Activated naive CD8-positive, alpha-beta T cell treated with anti-CD3 and anti-CD28 coated beads, Interleukin-2, amount 10 ng/mL, durations not matched to agents 7 days and 5 days (primary cell): ENCODE data around the gene SMARCB1. TPM values are rescaled to one million over a fixed set of nuclear protein-coding genes. Genes with fewer than 3 reads are reported as not detected.

Experiments
- ATAC-seq: fragments of 150-1000 bp; cut with Tn5 transposase; one replicate; pipeline ENCODE4 v1.10.0; 2021; ENCODE audit warnings: low read depth, moderate library complexity
- POLR2A ChIA-PET: fragments of 350-600 bp; sonication (Branson Sonifier 250); formaldehyde crosslinking; loops from one replicate; lab custom pipeline; 2021; ENCODE audit warnings: antibody characterized with exemption; lab: Charles Lee
- DNase-seq: peaks from one replicate; pipeline ENCODE4 v3.0.0; 2021
- H3K27ac Mint-ChIP-seq: one replicate; pipeline ENCODE4 v1.8.0; 2022; ENCODE audit warnings: mild to moderate bottlenecking, mixed read lengths
- H3K27me3 Mint-ChIP-seq: one replicate; pipeline ENCODE4 v1.8.0; 2022; ENCODE audit warnings: mild to moderate bottlenecking, moderate library complexity, mixed read lengths
- H3K36me3 Mint-ChIP-seq: one replicate; pipeline ENCODE4 v1.8.0; 2021; ENCODE audit warnings: mild to moderate bottlenecking, mixed read lengths
- H3K4me1 Mint-ChIP-seq: one replicate; pipeline ENCODE4 v1.8.0; 2021; ENCODE audit warnings: mixed read lengths
- H3K4me3 Mint-ChIP-seq: one replicate; pipeline ENCODE4 v1.8.0; 2022; ENCODE audit warnings: mild to moderate bottlenecking, moderate library complexity, mixed read lengths
- H3K9me3 Mint-ChIP-seq: one replicate; pipeline ENCODE4 v1.8.0; 2021; ENCODE audit warnings: mixed read lengths
- total RNA-seq, 2 experiments: library from RNA; stranded (reverse); gene quantifications; one replicate each; pipeline ENCODE4 v1.2.3, GENCODE V29; 2021

SMARCB1 gene
- total RNA-seq, 2 experiments from 2014 or later, result 81.2 to 82.8 TPM

DNA sequence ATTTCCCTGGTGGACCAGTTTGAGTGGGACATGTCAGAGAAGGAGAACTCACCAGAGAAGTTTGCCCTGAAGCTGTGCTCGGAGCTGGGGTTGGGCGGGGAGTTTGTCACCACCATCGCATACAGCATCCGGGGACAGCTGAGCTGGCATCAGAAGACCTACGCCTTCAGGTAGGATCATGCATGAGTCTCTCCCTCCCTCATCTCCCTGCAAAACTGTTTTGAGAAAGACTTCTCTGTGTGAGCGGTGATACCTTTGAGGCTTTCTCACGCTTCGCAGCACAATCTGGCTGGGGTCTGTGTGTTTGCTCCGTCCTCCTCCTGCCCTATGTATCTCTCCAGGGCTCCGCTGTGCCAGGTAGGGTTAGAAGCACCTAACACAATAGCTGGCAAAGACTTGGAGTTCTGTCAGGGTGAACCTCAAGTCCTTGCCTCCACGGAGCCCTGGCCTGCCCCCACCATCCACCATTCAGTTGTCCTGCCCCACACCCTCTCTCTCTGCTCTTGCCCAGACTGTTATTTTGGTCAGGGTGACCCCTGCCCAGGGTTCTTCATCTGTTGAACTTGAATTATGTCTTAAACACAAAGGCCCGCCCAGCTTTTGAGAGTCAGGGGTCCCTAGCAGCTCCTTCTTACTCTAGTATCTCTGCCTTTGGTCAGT lies 38.6 kb downstream of the SMARCB1 start:
- H3K4me1 Mint-ChIP-seq, result peaks cover 32% of the 10 kb centered on the region
- DNase-seq, result no peak
- no peaks in the 10 kb centered on the region for H3K9me3 Mint-ChIP-seq
- H3K36me3 Mint-ChIP-seq, result peaks cover 46% of the 10 kb centered on the region
- no peaks in the 10 kb centered on the region for H3K27me3 Mint-ChIP-seq
- POLR2A ChIA-PET, result interaction anchor here (0.6 kb wide), 1 partner anchor 39 kb away, joined by 3 read pairs; no protein-coding TSS in a partner anchor
- ATAC-seq, result no peak
- no peak overlapping the region for H3K4me3 Mint-ChIP-seq
- H3K27ac Mint-ChIP-seq, result peak overlapping the region; percentile 90

DNA sequence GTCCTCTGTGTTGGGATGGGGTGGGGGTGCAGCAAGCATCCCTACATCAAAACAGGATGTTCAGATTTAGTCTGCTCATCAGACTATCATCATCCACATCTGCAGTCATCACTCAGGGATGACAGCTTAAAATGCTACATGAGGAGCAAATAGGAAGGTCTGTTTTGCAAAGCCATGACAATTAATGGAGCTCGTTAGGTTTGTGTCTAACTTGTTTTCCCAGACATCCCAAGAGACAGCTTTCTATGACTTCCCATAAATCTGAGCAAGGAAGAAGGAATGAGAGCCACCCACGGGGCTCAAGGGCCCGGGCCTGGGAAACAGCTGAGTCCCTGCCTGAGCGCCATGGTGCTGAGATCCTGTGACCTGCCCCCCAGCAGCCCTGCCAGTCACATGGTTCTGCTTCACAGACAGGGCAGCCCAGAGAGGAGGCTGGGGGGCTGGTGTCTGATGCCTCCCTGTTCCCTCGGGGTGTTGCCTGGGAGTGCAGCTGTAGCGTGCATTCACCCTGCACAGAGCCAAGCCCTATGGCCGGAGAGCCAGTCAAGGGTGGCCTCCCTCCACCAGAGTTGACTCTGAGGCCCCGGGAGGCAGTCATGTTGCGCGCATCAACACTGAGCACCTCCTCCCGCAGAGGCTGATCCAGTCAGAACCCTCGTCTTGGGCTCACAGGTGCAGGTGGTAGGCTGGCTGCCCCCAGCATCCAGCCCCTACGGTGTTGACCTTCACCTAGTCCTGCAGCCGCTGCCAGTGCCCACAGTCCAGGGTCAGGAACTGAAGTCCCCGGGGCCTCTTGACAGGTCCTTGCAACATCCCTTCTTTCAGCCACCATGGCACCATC lies 40.0 kb downstream of the SMARCB1 start:
- H3K4me3 Mint-ChIP-seq, result peak overlapping the region; percentile 54
- peaks cover 41% of the 10 kb centered on the region for H3K36me3 Mint-ChIP-seq
- H3K9me3 Mint-ChIP-seq, result no peaks in the 10 kb centered on the region

DNA sequence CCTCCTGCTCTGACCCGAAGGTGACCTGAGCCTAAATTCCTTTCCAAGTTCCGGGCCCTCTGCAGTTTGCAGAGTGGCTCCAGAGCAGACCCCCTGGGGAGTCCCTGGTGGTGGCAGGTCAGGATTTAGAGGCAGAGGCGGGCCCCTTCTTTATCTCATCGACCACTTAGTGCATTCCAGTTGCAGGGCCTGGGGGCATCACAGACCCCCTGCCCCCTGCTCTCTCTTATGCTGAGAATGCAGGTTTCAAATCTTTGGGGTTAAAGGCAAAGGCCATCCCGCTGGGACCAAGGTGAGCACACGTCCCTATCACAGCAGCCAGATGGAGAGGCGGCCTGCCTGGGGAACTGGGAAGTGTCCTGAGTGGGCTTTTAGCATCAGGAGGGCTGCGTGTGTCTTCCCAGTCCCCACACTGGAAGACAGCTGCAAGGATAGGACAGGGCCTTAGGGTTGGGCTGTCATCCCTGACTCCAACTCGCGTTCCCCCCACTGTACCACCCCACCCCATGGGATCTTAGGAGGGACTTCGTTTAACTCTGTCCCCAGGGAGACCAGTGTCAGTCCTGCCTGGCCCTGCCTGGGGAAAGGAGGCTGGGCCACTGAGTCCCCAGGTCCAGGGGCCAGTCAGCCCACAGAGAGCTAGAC lies 40.7 kb downstream of the SMARCB1 start:
- Mint-ChIP-seq H3K27me3 (no peaks in the 10 kb centered on the region), H3K36me3 (peaks cover 40% of the 10 kb centered on the region), H3K27ac (peak overlapping the region; percentile 90), H3K4me1 (peaks cover 19% of the 10 kb centered on the region), H3K9me3 (no peaks in the 10 kb centered on the region), H3K4me3 (no peak overlapping the region)
- POLR2A ChIA-PET, result no interaction called here
- DNase-seq, result no peak
- no peak for ATAC-seq

More for the DNA sequence above, 40.0 kb downstream of the SMARCB1 start:
- Mint-ChIP-seq H3K27ac (peak overlapping the region; percentile 90), H3K27me3 (no peaks in the 10 kb centered on the region), H3K4me1 (peaks cover 21% of the 10 kb centered on the region)
- POLR2A ChIA-PET, result interaction anchor here (1.1 kb wide), 1 partner anchor 10 kb away, joined by 6 read pairs; no protein-coding TSS in a partner anchor
- DNase-seq (no peak), ATAC-seq (peak; percentile 37)

DNA sequence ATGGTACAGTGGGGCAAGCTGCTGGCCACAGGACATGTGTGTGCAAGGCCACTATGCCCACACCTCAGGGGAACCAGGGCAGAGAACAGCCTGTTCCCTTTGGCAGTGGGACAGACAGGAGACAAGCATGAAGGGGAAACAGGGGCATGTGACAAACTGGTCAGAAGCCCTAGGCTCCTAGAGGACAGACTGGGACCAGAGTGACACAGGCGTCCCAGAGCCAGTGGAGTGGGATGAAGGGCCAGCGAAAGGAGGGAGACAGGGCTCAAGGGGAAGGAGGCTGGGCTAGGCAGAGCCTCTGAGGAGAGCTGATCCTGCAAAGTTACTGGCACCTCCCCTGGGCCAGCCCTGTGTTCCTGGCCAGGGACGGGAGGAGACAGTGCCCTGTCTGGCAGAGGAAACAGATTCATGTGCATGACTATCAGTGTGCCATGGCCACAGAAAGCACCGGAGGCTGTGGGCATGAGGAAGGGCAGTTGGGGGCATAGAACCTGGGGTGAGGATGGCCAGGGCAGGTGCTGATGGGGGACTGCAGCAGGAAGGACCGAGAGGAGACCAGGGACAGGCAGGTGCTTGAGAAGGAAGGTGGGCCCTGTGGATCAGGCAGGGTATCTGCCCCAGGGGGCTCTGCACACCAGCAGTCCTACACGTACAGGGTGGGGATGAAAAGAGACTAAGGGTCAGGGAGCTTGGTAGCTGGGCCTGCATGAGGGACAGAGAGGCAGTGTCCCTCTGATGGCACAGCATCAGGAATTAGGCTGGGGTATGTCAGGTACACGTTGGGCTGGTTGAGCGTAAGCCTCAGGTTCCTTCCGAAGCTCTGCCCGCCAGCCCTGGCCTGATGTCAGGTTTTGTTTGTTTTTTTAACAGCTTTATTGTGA lies 42.3 kb downstream of the SMARCB1 start:
- DNase-seq (no peak), ATAC-seq (no peak)
- Mint-ChIP-seq H3K27me3 (no peaks in the 10 kb centered on the region), H3K4me1 (peaks cover 14% of the 10 kb centered on the region), H3K4me3 (no peak overlapping the region), H3K9me3 (no peaks in the 10 kb centered on the region), H3K27ac (peak overlapping the region; percentile 37), H3K36me3 (peaks cover 26% of the 10 kb centered on the region)
- POLR2A ChIA-PET, result no interaction called here

DNA sequence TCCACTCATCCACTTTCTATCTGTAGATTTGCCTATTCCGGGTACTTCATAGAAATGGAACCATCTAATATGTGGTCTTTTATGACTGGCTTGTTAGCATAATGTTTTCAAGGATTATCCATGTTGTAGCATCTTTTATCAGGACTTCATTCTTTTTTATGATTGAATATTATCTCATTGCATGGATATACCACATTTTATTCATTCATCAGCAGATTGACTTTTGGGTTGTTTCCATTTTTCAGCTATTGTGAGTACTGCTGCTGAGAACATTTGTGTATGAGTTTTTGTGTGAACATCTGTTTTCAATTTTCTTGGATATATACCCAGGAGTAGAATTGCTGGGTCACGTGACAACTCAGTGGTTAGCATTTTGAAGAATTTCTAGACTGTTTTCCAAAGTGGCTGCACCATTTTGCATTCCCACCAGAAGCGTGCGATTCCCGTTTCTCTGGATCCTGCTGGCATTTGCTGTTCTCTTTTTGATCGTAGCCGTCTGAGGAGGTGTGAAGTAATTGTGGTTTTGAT lies 43.1 kb downstream of the SMARCB1 start:
- H3K27ac Mint-ChIP-seq, result no peak overlapping the region
- DNase-seq (no peak), ATAC-seq (no peak)
- H3K4me3 Mint-ChIP-seq, result no peak overlapping the region
- H3K9me3 Mint-ChIP-seq, result no peaks in the 10 kb centered on the region
- POLR2A ChIA-PET, result no interaction called here
- H3K4me1 Mint-ChIP-seq, result peaks cover 14% of the 10 kb centered on the region
- H3K36me3 Mint-ChIP-seq, result peaks cover 23% of the 10 kb centered on the region
- no peaks in the 10 kb centered on the region for H3K27me3 Mint-ChIP-seq

DNA sequence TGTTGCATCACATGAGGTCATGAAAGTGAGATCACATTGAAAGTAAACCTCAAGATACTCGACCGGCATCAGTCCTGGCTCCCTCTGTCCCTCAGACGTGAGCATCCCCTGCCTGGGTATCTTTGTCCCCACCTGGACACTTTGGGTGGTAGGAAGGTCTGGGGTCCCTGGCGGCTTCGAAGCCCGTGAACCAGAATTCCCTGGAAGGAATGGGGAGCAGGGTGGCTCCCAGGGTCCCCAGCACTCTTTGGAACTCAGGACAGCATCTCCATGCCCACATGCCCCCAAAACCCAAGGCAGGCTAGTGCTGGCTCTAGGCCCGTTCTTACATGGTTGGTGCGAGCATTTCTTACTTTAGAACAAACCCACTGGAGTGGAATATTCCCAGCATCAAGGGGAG lies 44.5 kb downstream of the SMARCB1 start:
- Mint-ChIP-seq H3K27ac (no peak overlapping the region), H3K36me3 (peaks cover 15% of the 10 kb centered on the region), H3K9me3 (no peaks in the 10 kb centered on the region)

DNA sequence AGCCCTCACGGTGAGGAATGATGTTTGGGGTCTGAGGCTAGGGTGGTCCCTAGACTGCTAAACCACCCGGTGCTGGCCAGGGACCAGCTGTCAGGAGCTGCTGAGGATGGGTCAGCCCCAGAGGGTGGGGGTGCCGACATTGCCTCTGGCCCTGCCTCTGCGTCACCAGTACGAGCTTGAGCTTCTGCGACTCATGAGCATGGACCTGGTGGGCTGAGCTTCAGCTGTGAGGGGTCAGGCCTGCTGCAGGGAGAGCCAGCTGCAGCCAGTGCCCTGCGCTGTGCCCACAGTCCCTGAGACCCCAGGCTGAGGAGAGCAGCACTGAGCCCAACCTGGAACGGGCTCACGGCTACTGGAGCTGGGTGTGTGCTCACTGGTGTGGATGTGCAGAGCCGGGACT lies 45.0 kb downstream of the SMARCB1 start:
- Mint-ChIP-seq H3K4me1 (peaks cover 6% of the 10 kb centered on the region), H3K9me3 (no peaks in the 10 kb centered on the region), H3K36me3 (peaks cover 11% of the 10 kb centered on the region), H3K27ac (no peak overlapping the region), H3K27me3 (no peaks in the 10 kb centered on the region), H3K4me3 (no peak overlapping the region)
- POLR2A ChIA-PET, result interaction anchor here (0.9 kb wide), 1 partner anchor 11 kb away, joined by 4 read pairs; no protein-coding TSS in a partner anchor
- DNase-seq (peak; percentile 13), ATAC-seq (no peak)

More for the DNA sequence above, 44.5 kb downstream of the SMARCB1 start:
- ATAC-seq, result no peak
- POLR2A ChIA-PET, result no interaction called here
- no peaks in the 10 kb centered on the region for H3K27me3 Mint-ChIP-seq
- peaks cover 7% of the 10 kb centered on the region for H3K4me1 Mint-ChIP-seq
- H3K4me3 Mint-ChIP-seq, result no peak overlapping the region
- peak; percentile 5 for DNase-seq

DNA sequence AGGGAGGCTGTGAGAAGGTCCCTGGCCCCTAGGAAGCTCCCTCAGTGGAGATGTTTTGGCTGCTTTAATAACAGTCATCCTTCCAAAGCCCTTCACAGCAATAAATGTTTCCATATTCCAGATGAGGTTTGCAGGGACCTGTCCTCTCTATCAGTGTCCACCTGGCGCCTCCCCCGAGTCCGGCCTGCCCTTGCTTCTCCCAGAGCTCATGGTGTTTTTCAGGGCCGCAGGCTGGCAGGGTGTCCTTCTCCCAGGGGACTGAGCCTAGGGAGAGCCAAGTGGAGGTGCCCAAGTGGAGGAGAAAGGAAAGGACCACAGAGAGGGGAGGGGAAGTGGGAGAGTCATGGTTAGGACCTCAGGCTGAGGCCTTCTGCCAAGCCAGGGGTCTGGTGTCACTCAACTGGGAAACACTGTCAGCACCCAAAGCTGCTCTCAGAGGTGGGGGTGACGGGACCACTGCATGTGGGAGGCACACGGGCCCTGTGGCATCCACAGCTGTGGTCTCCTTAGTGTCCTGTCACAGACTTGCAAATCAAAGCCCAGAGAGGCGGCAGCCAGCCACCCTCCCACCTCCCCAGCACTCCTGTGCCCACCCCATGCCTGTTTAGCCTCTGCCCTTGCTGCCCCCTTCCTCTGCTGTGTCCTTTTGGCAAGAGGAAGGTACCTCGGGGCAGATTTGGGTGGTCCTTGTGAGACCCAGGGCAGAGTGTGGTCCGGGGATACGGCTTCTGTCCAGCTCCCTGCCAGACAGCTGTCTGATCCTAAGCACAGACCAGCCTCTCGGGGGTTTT lies 45.7 kb downstream of the SMARCB1 start:
- H3K36me3 Mint-ChIP-seq, result peaks cover 13% of the 10 kb centered on the region
- no peak overlapping the region for H3K27ac Mint-ChIP-seq
- no peak overlapping the region for H3K4me3 Mint-ChIP-seq
- POLR2A ChIA-PET, result interaction anchor here (0.8 to 0.9 kb wide), 2 partner anchors 12 to 61 kb away, joined by 3 to 4 read pairs; no protein-coding TSS in a partner anchor
- no peaks in the 10 kb centered on the region for H3K27me3 Mint-ChIP-seq
- no peak for ATAC-seq
- H3K4me1 Mint-ChIP-seq, result peaks cover 7% of the 10 kb centered on the region
- peak; percentile 24 for DNase-seq
- no peaks in the 10 kb centered on the region for H3K9me3 Mint-ChIP-seq

DNA sequence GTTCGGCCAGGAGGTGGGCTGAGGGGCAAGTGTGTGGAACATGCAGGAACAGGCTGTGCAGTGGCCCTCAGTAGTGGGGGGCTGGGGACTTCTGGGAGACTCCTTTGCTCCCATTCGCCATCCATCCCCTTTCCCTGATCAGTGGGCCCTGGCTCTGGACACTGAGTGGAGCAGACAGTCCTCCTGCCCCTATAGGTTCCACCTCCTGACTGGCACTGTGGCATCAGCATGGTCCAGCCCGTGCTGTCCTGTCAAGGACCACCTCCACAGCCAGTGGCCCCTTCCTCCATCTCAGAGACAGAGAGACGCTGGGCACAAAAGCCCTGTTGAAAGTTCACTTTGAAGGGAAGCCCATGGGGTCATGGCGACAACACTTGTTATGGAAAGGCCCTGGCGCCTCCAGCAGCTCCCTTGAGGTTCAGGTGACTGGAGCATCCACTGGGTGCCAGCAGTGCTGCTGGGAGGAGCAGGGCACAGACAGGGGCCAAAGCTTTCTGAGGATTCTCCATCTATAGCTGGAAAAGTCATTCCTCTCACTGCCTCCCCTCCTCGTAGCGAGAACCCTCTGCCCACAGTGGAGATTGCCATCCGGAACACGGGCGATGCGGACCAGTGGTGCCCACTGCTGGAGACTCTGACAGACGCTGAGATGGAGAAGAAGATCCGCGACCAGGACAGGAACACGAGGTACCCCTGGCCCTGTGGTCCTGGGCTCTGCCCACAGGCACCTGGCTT lies 46.4 kb downstream of the SMARCB1 start:
- no peak for ATAC-seq
- H3K36me3 Mint-ChIP-seq, result peaks cover 13% of the 10 kb centered on the region
- H3K9me3 Mint-ChIP-seq, result no peaks in the 10 kb centered on the region
- H3K4me3 Mint-ChIP-seq, result no peak overlapping the region
- peak; percentile 15 for DNase-seq
- peaks cover 12% of the 10 kb centered on the region for H3K4me1 Mint-ChIP-seq
- no peaks in the 10 kb centered on the region for H3K27me3 Mint-ChIP-seq
- no peak overlapping the region for H3K27ac Mint-ChIP-seq
- POLR2A ChIA-PET, result interaction anchor here (0.8 kb wide), 1 partner anchor 62 kb away, joined by 3 read pairs; no protein-coding TSS in a partner anchor

DNA sequence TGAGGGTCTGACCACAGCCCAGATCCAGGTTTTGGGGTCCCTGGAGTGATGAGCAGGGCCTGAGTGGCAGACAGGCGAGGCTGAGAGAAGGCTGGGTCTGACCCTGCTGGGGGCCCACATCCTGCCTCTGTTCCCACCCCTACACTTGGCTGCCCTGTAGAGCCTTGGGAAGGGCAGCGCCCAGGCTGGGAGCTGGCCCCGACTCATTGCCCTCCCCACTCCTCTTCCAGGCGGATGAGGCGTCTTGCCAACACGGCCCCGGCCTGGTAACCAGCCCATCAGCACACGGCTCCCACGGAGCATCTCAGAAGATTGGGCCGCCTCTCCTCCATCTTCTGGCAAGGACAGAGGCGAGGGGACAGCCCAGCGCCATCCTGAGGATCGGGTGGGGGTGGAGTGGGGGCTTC lies 47.1 kb downstream of the SMARCB1 start:
- Mint-ChIP-seq H3K36me3 (peaks cover 13% of the 10 kb centered on the region), H3K27ac (no peak overlapping the region)
- POLR2A ChIA-PET, result no interaction called here

DNA sequence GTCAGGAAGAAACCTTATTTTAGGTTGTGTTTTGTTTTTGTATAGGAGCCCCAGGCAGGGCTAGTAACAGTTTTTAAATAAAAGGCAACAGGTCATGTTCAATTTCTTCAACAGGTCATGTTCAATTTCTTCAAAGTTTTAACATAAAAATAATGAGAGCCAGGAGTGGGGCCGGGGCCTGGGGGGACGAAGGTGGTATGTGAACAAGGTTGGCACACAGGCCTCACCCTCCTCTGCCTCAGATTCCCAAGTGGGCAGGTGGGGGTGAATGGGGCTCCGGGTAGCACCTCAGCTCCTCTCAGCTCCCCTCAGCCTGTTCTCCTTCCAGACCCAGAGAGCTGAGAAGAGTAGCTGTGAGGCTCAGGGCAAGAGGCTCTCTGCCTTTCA lies 47.6 kb downstream of the SMARCB1 start:
- Mint-ChIP-seq H3K36me3 (peaks cover 13% of the 10 kb centered on the region), H3K4me3 (no peak overlapping the region), H3K27me3 (no peaks in the 10 kb centered on the region), H3K27ac (no peak overlapping the region), H3K4me1 (peaks cover 17% of the 10 kb centered on the region), H3K9me3 (no peaks in the 10 kb centered on the region)
- POLR2A ChIA-PET, result interaction anchor here (1.6 kb wide), 1 partner anchor 23 kb away, joined by 4 read pairs; the partner anchor contains the start of gene SLC2A11
- DNase-seq (no peak), ATAC-seq (no peak)

More for the DNA sequence above, 47.1 kb downstream of the SMARCB1 start:
- DNase-seq (no peak), ATAC-seq (no peak)
- Mint-ChIP-seq H3K27me3 (no peaks in the 10 kb centered on the region), H3K9me3 (no peaks in the 10 kb centered on the region), H3K4me3 (no peak overlapping the region), H3K4me1 (peaks cover 15% of the 10 kb centered on the region)
